ENCODE data around the gene AOPEP. TPM values are rescaled to one million over a fixed set of nuclear protein-coding genes. Genes with fewer than 3 reads are reported as not detected.

The AOPEP gene
- total RNA-seq, 1 donor from 2014 or later, result 92.3 TPM

GRCh38 chr9:94945197-94946144, 219.0 kb downstream of the AOPEP start:
- Mint-ChIP-seq H3K27me3 (ENCODE audit: low read depth) (no peaks in the 10 kb centered on the region), H3K9me3 (ENCODE audit: low read depth) (peaks cover 2% of the 10 kb centered on the region), H3K4me3 (ENCODE audit: unreplicated experiment) (no peak overlapping the region), H3K4me1 (ENCODE audit: low read depth) (peaks cover 68% of the 10 kb centered on the region), H3K36me3 (ENCODE audit: low read depth) (peaks cover 6% of the 10 kb centered on the region), H3K27ac (ENCODE audit: unreplicated experiment) (peak overlapping the region; percentile 90)
- TF ChIP-seq, protein P1, sequence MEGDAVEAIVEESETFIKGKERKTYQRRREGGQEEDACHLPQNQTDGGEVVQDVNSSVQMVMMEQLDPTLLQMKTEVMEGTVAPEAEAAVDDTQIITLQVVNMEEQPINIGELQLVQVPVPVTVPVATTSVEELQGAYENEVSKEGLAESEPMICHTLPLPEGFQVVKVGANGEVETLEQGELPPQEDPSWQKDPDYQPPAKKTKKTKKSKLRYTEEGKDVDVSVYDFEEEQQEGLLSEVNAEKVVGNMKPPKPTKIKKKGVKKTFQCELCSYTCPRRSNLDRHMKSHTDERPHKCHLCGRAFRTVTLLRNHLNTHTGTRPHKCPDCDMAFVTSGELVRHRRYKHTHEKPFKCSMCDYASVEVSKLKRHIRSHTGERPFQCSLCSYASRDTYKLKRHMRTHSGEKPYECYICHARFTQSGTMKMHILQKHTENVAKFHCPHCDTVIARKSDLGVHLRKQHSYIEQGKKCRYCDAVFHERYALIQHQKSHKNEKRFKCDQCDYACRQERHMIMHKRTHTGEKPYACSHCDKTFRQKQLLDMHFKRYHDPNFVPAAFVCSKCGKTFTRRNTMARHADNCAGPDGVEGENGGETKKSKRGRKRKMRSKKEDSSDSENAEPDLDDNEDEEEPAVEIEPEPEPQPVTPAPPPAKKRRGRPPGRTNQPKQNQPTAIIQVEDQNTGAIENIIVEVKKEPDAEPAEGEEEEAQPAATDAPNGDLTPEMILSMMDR (IDR thresholded peaks at IDR 0.05), result no peak
- no peak for DNase-seq (ENCODE audit: low spot score)

- no peak for DNase-seq (ENCODE audit: low spot score)
- TF ChIP-seq, protein P1 (IDR thresholded peaks at IDR 0.05), result no peak
- peaks cover 2% of the 10 kb centered on the region for H3K9me3 Mint-ChIP-seq (ENCODE audit: low read depth)
- H3K4me3 Mint-ChIP-seq (ENCODE audit: unreplicated experiment), result no peak overlapping the region
- H3K4me1 Mint-ChIP-seq (ENCODE audit: low read depth), result peaks cover 68% of the 10 kb centered on the region
- peaks cover 6% of the 10 kb centered on the region for H3K36me3 Mint-ChIP-seq (ENCODE audit: low read depth)
- no peaks in the 10 kb centered on the region for H3K27me3 Mint-ChIP-seq (ENCODE audit: low read depth)
- peak overlapping the region; percentile 90 for H3K27ac Mint-ChIP-seq (ENCODE audit: unreplicated experiment)
These were observed 219.8 kb downstream of the AOPEP start for GRCh38 chr9:94946256-94946655.

DNA sequence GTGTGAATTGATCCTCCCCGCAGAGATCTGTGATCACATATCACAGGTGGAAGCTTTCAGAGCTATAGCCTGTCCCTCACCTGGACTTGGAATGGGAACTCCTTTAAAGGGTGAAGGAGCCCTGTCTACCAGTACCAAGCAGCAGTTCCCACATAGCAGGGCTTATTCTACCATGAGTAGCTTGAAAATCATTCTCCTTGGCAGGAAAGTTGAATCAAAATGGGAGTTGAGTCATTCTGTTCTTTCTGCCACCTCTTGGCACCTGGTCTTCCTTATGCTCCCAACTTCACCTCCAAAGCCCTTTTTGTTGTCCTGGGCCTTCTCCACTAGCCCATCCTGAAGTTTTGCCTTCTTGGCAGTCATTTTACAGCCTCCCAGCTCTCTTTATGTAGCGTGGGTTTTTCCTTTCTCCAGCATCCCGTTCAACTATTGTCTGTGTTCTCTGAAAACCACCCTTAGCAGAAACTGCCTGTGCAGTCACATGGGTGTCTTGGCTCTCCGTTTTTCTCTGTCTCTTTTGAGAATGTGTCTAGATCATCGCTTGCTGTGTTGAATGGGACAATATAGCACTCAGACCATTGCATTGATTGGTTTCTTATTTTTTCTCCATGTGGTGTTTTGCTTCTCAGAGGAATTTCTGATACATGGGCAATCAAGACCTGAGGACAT, 222.2 kb downstream of the AOPEP start:
- TF ChIP-seq, protein P1 (IDR thresholded peaks at IDR 0.05), result no peak
- Mint-ChIP-seq H3K4me1 (ENCODE audit: low read depth) (peaks cover 78% of the 10 kb centered on the region), H3K9me3 (ENCODE audit: low read depth) (no peaks in the 10 kb centered on the region), H3K27ac (ENCODE audit: unreplicated experiment) (no peak overlapping the region), H3K27me3 (ENCODE audit: low read depth) (no peaks in the 10 kb centered on the region), H3K36me3 (ENCODE audit: low read depth) (peaks cover 4% of the 10 kb centered on the region), H3K4me3 (ENCODE audit: unreplicated experiment) (no peak overlapping the region)
- DNase-seq (ENCODE audit: low spot score), result no peak

GRCh38 chr9:94949370-94949769, 222.9 kb downstream of the AOPEP start:
- TF ChIP-seq, protein P1 (IDR thresholded peaks at IDR 0.05), result no peak
- no peak overlapping the region for H3K4me3 Mint-ChIP-seq (ENCODE audit: unreplicated experiment)
- H3K4me1 Mint-ChIP-seq (ENCODE audit: low read depth), result peaks cover 78% of the 10 kb centered on the region

DNA sequence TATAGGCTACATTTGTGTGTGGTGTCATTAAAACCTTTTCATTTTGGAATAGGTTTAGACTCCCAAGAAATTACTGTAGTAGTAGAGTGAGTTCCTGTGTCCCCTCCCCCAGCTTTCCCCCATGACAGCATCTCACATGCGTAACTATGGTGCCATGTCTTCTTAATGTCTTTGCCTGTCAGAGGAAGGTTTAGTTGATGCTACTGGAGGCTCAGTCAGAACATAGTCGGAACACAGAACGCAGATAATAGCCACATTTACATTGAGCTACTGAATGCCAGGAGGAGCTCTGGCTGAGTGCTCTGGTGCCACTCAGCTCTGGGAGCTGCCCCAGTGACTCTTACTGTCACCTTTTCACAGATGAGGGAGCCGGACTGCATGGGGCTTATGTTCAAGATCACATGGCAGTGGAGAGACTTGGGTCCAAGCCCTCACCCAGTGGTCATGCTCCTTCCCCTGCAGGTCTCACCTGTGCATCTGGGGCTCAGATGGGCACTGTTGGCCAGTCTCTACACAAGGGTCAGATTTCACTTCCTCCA, 223.6 kb downstream of the AOPEP start:
- Mint-ChIP-seq H3K9me3 (ENCODE audit: low read depth) (no peaks in the 10 kb centered on the region), H3K4me1 (ENCODE audit: low read depth) (peaks cover 72% of the 10 kb centered on the region), H3K36me3 (ENCODE audit: low read depth) (peaks cover 4% of the 10 kb centered on the region), H3K27ac (ENCODE audit: unreplicated experiment) (peak overlapping the region; percentile 57), H3K27me3 (ENCODE audit: low read depth) (no peaks in the 10 kb centered on the region), H3K4me3 (ENCODE audit: unreplicated experiment) (no peak overlapping the region)
- TF ChIP-seq, protein P1 (IDR thresholded peaks at IDR 0.05), result no peak
- no peak for DNase-seq (ENCODE audit: low spot score)

More at GRCh38 chr9:94949370-94949769, 222.9 kb downstream of the AOPEP start:
- no peak for DNase-seq (ENCODE audit: low spot score)
- Mint-ChIP-seq H3K9me3 (ENCODE audit: low read depth) (no peaks in the 10 kb centered on the region), H3K36me3 (ENCODE audit: low read depth) (peaks cover 4% of the 10 kb centered on the region), H3K27ac (ENCODE audit: unreplicated experiment) (no peak overlapping the region), H3K27me3 (ENCODE audit: low read depth) (no peaks in the 10 kb centered on the region)
